NT2/D1 (cell line): Measurements from ENCODE around the gene PHEX.

Experiments used
- SUZ12 ChIP-seq: IDR thresholded peaks from 2 replicates; pipeline ENCODE4 v1.6.1; 2011; ENCODE audit not compliant: insufficient read length, insufficient read depth; ENCODE audit errors: extremely low read depth
- YY1 ChIP-seq: IDR thresholded peaks from 2 replicates; pipeline ENCODE4 v1.6.1; 2011; ENCODE audit not compliant: insufficient read length, insufficient read depth
- ZNF274 ChIP-seq: IDR thresholded peaks from 2 replicates; pipeline ENCODE4 v1.6.1; 2011; ENCODE audit warnings: mild to moderate bottlenecking, low read depth, low read length

GRCh38 chrX:22246620-22247019 lies 214.5 kb downstream of the PHEX start:
- no peak for TF ChIP-seq SUZ12
- TF ChIP-seq YY1 = no peak
- no peak for TF ChIP-seq ZNF274
